Stimulated activated CD4-positive, alpha-beta T cell treated with anti-CD3 and anti-CD28 coated beads, Interleukin-1b, Interleukin-23, amount 100 ng/mL, for 24 hours (primary cell): ENCODE results near the gene RET.
A peak's percentile ranks its signal among the peaks of the same experiment; 100 is the strongest.
"Not testable (repeated sequence)": the region's sequence is repeated elsewhere in the genome, so short reads cannot be mapped to it uniquely, and the experiment has no call there.

Experiments used
- DNase-seq, 4 experiments: peaks; one replicate each; pipeline ENCODE4 v3.0.0-alpha.2; 2020; ENCODE audit warnings: low read depth in 4 of 4, low spot score in 1 of 4

The RET gene

DNA sequence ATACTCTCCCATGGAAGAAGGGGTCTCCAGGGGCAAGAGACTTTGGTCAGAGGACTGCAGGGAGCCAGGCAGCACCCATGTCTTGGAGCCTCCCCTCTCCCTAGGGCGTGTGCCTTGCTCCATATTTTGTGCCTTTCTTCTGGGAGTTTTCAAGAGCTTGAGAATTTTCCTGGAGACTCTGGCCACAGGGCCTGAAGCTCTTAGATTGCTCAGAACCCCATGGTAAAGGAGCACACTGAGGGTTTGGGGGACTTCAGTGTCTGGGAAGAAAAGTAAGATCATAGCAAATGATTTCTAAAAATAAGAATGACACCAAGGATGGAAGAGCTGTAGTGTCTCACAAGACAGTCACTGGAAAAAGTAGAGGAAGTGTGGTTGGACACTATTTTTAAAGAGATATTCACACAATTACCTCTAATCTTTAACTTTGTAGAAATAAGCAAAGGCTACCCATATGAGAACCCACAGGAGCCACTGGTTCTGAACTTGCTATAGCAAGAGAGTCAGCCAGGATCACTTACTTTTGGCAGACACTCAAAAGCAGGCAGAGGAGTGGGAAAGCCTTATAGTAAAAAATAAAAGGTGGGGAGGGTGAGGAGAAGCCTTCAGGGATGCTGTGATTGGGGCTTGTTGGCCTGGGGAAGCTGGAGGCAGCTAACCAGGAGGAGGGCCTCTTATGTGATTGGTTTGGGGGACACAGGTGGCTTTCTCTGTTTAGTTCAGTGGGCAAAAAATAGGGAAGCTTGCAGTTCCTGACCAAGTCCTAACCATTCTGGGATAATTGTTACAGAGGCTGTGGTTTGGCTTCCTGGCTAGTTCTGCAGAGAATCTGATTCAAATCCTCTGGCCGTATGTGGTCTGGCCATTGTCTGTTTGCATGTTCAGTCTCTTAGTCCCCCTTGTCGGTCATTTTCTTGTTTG, 56.3 kb downstream of the RET start:
- no peak for DNase-seq

DNA sequence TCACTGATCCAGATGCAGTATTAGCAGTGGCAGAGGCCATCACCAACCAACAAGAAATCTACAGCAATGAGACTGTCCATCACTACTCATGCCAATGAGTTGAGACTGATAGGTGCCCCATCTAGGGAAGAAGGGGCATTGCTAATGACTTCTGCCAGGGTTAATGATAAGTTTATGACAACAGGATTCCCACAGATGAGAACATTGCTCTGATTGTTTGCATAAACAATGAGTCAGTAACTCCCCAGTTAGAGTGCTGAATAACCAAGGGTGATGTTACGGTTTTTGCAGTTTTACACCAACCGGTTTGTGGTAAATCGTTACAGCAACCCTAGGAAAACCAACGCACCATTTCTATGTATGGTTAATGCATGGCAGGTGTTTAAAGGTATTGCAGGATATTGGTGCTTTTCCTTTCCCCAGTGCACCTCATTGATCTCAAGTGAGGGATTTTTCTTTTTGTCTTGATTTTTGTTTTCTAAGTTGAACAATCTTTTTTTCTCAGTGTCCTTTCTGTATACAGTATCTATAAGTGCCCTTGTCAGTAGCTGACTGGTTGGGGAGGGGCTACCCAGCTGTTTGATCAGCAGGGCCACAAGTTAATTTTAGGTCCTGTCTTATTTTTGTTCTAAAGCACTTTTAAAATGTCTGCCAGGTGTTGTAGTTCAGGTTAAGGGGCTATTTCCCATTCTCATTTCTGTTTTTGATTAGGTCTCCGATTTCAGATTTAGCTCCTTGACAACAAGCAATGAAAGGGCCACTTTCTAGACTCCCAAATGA, 57.4 kb downstream of the RET start:
- no peak for DNase-seq

GRCh38 chr10:43135064-43135463, 58.2 kb downstream of the RET start:
- DNase-seq = no peak

DNA sequence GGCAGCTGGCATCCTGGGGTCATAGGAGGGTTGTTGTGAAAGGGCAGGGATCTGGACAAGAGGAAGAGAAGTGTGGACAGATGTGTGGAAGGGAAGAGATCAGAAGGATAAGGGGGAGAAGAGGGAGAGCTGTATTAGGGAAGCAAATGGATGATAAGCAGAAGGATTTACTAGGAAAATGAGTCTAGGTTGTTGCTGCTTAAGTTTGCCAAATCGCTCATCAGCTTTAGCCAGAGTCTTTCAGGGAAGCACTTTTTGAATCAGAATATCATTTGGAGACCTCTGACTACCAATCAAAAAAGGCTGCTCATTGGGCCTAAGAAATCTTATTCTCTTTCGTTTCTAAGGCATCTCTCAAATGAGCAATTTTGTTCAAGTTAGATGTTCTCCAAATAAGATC, 58.8 kb downstream of the RET start:
- no peak for DNase-seq

DNA sequence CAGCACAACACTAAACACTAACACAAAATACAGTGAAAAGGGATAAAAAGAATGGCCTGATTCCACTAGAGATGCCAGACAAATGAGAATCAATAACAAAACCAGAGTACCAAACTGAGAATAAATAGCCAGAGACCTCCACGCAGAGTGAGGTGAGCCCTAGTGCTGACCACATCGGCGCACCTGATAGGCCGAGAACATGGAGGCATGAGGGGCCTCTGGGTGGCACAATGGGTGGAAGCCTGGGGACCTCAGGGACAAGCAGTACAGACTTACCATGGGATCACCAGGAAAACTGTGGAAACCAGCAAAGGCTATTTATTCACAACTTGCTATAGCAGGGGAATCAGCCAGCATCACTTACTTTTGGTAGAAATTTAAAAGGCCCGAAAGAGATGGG, 59.6 kb downstream of the RET start:
- no peak for DNase-seq

DNA sequence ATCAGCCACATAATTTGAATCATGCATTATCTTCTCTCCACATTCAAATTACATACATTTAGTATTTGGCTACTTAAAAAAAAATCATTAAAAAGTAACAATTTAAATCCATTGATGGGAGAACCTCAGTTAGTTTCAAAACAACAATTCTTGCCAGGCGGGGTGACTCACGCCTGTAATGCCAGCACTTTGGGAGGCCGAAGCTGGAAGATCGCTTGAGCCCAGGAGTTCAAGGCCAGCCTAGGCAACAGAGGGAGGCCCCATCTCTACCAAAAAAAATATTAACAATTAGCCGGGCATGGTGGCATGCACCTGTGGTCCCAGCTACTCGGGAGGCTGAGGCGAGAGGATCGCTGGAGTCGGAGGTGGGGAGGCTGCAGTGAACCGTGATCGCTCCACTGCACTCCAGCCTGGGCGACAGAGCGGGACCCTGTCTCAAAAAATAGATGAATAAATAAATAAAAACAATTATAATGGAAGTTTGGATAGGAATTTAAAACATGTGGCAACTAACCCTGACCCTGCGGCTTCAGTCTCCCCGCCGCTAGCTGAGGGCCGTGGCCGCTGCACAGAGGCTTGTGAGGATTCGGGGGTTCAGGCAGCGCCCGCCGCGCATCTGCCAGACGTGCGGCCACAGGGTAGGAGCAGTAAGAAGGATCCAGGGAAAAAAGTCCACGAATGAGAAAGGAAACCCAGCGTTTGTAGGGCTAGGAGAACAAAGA, 60.3 kb downstream of the RET start:
- DNase-seq = no peak

- peak in 1 of 4 experiments; percentile 20 for DNase-seq
These were observed 60.8 kb downstream of the RET start for GRCh38 chr10:43137717-43138020.

GRCh38 chr10:43138021-43138756, 61.3 kb downstream of the RET start, which contains the start of gene CSGALNACT2:
Gene CSGALNACT2 (plus strand): TSS chr10:43138445. CDS start chr10:43155150, 16,705 bp downstream.
- peak; percentile 68 to 80 (median 74) for DNase-seq

DNA sequence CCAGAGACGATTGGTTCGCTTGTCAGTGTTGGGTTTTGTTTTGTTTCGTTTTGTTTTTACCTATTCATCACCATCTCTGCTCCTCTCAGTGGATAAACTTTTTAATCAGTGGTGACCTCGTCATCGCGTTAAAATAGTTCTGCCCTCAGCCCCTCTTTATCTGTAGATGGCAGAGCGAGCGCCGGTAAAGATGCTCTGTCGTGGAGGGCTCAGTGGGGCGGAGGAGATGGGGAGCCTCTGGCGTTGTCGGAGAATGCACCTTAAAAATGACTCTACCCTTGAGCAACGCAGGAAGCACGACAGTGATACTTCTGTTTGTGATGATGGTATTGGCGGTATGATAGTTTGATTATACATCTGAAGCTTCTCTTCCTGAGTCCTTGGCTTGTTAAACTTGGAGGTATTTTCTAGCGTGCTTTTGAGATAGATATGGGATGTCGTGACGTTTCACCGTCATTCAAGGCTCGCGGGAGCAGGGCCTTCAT, 61.9 kb downstream of the RET start:
- peak; percentile 22 to 39 (median 30) for DNase-seq

GRCh38 chr10:43141421-43141820, 64.6 kb downstream of the RET start:
- no peak for DNase-seq

DNA sequence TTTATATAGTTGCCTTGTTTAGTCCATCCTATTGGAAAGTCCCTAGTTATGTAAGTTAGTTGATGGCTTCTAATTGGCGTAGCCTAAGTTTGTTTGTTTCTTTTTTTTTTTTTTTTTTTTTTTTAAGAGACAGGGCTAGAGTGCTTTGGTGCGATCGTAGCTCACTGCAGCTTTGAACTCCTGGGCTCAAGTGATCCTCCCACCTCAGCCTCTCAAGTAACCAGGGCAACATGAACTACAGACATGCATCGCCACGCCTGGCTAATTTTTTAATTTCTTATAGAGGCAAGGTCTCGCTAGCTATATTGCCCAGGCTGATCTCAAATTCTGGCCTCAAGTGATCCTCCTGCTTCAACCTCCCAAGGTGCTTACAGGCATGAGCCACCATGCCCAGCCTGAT, 68.4 kb downstream of the RET start:
- DNase-seq = no peak

- not testable (repeated sequence) for DNase-seq
These were observed 69.1 kb downstream of the RET start for GRCh38 chr10:43145936-43146335.

GRCh38 chr10:43151371-43151770, 74.5 kb downstream of the RET start:
- no peak for DNase-seq

GRCh38 chr10:43153901-43154300, 77.0 kb downstream of the RET start:
- no peak for DNase-seq

GRCh38 chr10:43155221-43155620, 78.4 kb downstream of the RET start:
- DNase-seq = no peak

- no peak for DNase-seq
These were observed 78.9 kb downstream of the RET start for GRCh38 chr10:43155741-43156140.

DNA sequence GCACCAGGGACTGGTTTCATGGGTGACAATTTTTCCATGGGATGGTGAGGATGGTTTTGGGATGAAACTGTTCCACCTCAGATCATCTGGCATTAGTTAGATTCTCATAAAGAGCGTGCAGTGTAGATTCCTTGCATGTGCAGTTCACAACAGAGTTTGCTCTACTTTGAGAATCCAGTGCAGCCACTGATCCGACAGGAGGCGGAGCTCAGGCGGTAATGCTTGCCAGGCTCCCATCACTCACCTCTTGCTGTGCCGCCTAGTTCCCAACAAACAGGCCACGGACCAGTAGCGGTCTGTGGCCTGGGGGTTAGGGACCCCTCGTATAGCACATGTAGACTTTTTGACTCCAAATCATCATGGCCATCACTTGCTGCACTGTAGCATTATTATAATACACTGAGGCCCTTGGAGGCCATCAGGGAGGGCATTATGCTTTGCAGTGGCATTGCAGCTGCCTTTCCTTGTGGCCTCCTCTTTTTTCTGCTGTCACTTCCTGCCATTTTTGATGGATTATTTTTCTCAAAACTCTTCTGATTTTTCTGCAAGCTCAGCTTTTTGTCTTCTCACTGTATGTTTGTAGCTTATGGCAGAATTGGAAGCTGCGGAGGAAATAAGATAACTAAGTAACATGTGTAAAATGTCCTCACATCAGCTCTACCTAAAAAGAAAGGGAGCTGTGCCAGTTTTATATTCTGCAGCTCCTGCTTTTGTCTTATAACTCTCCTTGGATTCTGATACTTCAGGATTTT, 79.9 kb downstream of the RET start:
- no peak for DNase-seq

DNA sequence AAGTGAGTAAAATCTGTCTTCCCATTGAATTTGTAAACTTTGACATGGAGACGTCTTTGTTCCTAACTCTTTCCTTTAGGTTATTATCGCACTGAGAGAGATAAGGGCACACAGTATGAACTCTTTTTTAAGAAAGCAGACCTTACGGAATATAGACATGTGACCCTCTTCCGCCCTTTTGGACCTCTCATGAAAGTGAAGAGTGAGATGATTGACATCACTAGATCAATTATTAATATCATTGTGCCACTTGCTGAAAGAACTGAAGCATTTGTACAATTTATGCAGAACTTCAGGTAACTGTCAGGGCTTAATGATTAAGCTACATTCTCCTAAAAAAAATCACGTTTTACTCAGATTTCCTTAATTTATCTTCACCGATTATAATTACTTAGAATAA, 81.8 kb downstream of the RET start:
- DNase-seq = no peak

DNA sequence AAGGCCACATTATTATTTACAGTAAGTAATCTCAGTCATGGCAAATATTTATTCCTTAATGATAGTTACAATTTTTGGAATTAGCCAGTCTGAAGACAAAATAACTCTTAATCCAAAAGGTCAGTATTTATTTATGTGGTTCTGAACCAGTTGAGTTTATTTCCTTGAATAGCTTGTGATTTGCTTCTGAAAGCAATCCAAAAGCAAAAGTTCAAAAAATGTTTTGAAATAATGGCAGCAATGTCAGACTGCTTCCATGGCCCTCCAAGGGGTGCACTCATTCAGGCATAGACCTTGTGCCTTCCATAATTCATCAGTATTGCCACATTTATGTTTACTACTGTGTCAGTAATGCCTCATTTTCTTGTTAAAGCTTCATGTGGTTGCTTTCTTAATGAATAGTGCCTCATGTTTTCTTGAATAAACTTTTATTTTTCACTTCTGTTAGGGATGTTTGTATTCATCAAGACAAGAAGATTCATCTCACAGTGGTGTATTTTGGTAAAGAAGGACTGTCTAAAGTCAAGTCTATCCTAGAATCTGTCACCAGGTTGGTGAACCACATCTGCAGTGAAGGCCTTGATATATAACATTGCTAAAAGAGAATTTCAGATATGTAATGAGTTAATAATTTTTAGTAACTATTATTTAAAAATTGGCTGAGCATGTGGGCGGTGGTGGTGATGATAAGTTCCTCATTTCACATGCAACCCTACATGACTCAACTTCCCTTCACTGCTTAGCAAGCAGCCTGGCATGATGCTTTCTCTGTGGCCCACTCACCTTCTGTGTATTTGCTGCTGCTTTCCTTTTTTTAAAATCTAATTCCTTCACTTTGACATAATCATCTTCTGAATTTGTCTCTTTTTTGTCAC, 83.4 kb downstream of the RET start:
- peak in 3 of 4 experiments; percentile 12 to 21 (median 20) for DNase-seq
